Transverse colon (tissue), 4 donors: Measurements from ENCODE around the gene OR11H7.
"Not testable (repeated sequence)": the region's sequence is repeated elsewhere in the genome, so short reads cannot be mapped to it uniquely, and the experiment has no call there.

Experiments used
- POLR2AphosphoS5 ChIP-seq, 3 donors: sonication (generic); formaldehyde crosslinking; IDR thresholded peaks; one replicate each; pipeline ENCODE4 v1.6.1; 2016; ENCODE audit warnings: antibody characterized with exemption in 3 of 3
- TF ChIP-seq, protein P1 (sequence below), 5 experiments: fragments of 200-600 bp in 3 of 5; fragments of 450-650 bp in 2 of 5; sonication (generic) in 3 of 5; IDR thresholded peaks; 1 replicate in 2 of 5; 2 replicates in 3 of 5; pipeline ENCODE4 v1.5.1; 2016 to 2017; ENCODE audit warnings: antibody characterized with exemption in 5 of 5, inconsistent platforms in 3 of 5, mild to moderate bottlenecking in 2 of 5, moderate library complexity in 1 of 5

DNA sequence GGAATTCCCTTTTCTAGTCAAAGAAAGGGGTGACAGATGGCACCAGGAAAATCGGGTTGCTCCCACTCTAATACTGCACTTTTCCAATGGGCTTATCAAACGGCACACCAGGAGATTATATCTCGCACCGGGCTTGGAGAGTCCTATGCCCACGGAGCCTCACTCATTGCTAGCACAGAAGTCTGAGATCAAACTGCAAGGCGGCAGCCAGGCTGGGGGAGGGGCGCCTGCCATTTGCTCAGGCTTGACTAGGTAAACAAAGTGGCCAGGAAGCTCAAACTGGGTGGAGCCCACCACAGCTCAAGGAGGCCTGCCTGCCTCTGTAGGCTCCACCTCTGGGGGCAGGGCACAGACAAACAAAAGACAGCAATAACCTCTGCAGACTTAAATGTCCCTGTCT lies 51.5 kb downstream of the OR11H7 start:
- TF ChIP-seq, protein P1, sequence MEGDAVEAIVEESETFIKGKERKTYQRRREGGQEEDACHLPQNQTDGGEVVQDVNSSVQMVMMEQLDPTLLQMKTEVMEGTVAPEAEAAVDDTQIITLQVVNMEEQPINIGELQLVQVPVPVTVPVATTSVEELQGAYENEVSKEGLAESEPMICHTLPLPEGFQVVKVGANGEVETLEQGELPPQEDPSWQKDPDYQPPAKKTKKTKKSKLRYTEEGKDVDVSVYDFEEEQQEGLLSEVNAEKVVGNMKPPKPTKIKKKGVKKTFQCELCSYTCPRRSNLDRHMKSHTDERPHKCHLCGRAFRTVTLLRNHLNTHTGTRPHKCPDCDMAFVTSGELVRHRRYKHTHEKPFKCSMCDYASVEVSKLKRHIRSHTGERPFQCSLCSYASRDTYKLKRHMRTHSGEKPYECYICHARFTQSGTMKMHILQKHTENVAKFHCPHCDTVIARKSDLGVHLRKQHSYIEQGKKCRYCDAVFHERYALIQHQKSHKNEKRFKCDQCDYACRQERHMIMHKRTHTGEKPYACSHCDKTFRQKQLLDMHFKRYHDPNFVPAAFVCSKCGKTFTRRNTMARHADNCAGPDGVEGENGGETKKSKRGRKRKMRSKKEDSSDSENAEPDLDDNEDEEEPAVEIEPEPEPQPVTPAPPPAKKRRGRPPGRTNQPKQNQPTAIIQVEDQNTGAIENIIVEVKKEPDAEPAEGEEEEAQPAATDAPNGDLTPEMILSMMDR (IDR thresholded peaks at IDR 0.05), result not testable (repeated sequence)
- TF ChIP-seq POLR2AphosphoS5 (IDR thresholded peaks at IDR 0.05), result not testable (repeated sequence)
